Chondrocyte (in vitro differentiated cells): Measurements from ENCODE around the gene IGSF21. TPM values are rescaled to one million over a fixed set of nuclear protein-coding genes. Genes with fewer than 3 reads are reported as not detected.

ENCODE experiments used
- DNase-seq: peaks from one replicate; pipeline ENCODE4 v3.0.0; 2021; ENCODE audit warnings: mixed read lengths, low spot score
- H3K27ac Mint-ChIP-seq: one replicate; pipeline ENCODE4 v1.8.0; 2021; ENCODE audit warnings: mild to moderate bottlenecking, moderate library complexity, mixed read lengths; ENCODE audit not compliant: unreplicated experiment
- H3K27me3 Mint-ChIP-seq: 2 replicates; pipeline ENCODE4 v1.8.0; 2021; ENCODE audit warnings: low read depth, mixed read lengths
- H3K36me3 Mint-ChIP-seq: 2 replicates; pipeline ENCODE4 v1.8.0; 2021; ENCODE audit warnings: low read depth, mixed read lengths
- H3K4me1 Mint-ChIP-seq: 2 replicates; pipeline ENCODE4 v1.8.0; 2021; ENCODE audit warnings: low read depth, mild to moderate bottlenecking, mixed read lengths
- H3K4me3 Mint-ChIP-seq: one replicate; pipeline ENCODE4 v1.8.0; 2021; ENCODE audit warnings: mild to moderate bottlenecking, moderate library complexity, mixed read lengths; ENCODE audit not compliant: unreplicated experiment
- H3K9me3 Mint-ChIP-seq: 2 replicates; pipeline ENCODE4 v1.8.0; 2021; ENCODE audit warnings: low read depth, mixed read lengths
- total RNA-seq: library from RNA; stranded (reverse); gene quantifications from 3 replicates; pipeline ENCODE4 v1.2.1, GENCODE V29; 2021
- TF ChIP-seq, protein P1 (sequence below): fragments of 200-600 bp; sonication (generic); IDR thresholded peaks from 2 replicates; pipeline ENCODE4 v1.5.0; 2021; ENCODE audit warnings: antibody characterized with exemption, mild to moderate bottlenecking, moderate library complexity

The IGSF21 gene
- total RNA-seq, 1 donor from 2014 or later = not detected

DNA sequence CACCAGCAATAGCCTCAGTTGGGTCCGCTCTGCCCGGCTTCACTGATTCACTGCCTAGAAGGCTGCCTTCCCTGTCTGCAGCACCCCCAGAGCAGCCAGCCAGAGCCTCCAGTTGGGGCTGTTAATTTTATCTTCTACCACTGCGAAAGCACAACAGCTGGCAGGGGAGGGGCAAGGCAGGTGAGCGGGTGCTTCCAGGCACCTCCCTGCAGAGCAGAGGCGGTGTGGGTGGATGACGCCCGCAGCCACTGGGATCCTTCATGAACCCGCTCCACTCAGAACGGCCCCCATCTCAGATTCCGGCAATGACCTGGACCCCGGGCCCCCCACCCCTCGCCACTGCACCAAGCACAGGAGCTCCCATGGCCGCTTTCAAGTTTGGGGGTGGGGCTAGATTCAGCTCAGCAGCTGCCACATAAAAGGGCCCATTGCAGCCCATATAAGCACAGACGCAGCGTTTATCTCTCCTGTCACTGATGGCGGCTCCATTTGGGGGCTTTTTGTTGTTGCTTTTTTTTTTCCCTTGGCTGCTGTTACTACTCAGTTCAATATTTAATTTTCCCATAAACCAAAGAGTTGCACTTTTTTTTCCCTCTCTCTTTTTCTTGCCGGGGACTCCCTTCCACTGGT is 245.2 kb downstream of the IGSF21 start:
- no peak overlapping the region for H3K27ac Mint-ChIP-seq
- TF ChIP-seq, protein P1, sequence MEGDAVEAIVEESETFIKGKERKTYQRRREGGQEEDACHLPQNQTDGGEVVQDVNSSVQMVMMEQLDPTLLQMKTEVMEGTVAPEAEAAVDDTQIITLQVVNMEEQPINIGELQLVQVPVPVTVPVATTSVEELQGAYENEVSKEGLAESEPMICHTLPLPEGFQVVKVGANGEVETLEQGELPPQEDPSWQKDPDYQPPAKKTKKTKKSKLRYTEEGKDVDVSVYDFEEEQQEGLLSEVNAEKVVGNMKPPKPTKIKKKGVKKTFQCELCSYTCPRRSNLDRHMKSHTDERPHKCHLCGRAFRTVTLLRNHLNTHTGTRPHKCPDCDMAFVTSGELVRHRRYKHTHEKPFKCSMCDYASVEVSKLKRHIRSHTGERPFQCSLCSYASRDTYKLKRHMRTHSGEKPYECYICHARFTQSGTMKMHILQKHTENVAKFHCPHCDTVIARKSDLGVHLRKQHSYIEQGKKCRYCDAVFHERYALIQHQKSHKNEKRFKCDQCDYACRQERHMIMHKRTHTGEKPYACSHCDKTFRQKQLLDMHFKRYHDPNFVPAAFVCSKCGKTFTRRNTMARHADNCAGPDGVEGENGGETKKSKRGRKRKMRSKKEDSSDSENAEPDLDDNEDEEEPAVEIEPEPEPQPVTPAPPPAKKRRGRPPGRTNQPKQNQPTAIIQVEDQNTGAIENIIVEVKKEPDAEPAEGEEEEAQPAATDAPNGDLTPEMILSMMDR = no peak
- no peaks in the 10 kb centered on the region for H3K4me1 Mint-ChIP-seq
- H3K27me3 Mint-ChIP-seq = peaks cover 5% of the 10 kb centered on the region
- H3K4me3 Mint-ChIP-seq = no peak overlapping the region
- no peaks in the 10 kb centered on the region for H3K36me3 Mint-ChIP-seq
- no peaks in the 10 kb centered on the region for H3K9me3 Mint-ChIP-seq
- DNase-seq = no peak

DNA sequence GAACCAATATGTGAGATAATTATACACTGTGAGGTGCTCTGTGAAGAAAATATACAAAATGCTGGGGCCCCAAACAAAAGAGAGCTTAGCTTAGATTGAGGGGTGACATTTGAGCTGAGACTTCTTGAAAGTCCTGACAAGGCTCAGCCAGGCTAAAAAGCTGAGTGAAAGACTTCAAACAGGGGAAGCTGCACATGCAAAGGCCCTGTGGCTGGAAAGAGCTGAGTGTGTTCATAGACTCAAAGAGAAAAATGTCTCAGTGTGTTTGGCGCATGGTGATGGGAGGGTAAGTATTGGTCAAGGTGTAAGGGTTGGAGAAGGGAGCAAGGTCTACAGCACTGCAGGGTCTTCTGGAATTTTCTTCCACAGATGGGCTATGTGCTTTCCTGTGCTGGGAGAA is 245.9 kb downstream of the IGSF21 start:
- H3K27ac Mint-ChIP-seq = no peak overlapping the region
- no peak overlapping the region for H3K4me3 Mint-ChIP-seq
- TF ChIP-seq, protein P1 = no peak
- no peaks in the 10 kb centered on the region for H3K36me3 Mint-ChIP-seq
- DNase-seq = no peak
- no peaks in the 10 kb centered on the region for H3K4me1 Mint-ChIP-seq
- H3K9me3 Mint-ChIP-seq = no peaks in the 10 kb centered on the region
- peaks cover 6% of the 10 kb centered on the region for H3K27me3 Mint-ChIP-seq

DNA sequence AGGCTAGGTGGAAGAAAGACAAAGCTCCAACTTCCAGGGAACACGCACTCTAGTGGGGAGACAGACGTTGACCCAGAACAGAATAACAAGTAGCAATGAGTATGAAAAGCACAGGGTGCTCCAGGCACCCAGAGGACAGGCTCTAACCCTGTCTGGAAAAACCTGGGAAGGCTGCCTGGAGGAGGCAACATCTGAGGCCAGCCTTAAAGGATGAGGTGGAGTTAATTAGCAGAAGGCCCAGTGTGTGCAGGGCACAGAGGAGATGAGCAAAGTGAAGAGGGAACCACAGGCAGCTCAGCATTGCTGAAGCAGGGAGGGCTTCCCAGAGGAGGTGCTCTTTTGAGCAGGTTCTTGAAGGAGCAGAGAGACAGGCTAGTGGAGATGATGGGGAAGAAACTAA is 246.4 kb downstream of the IGSF21 start:
- no peak overlapping the region for H3K4me3 Mint-ChIP-seq
- TF ChIP-seq, protein P1 = no peak
- no peaks in the 10 kb centered on the region for H3K36me3 Mint-ChIP-seq
- no peak for DNase-seq
- peaks cover 6% of the 10 kb centered on the region for H3K27me3 Mint-ChIP-seq
- no peak overlapping the region for H3K27ac Mint-ChIP-seq
- H3K4me1 Mint-ChIP-seq = no peaks in the 10 kb centered on the region
- H3K9me3 Mint-ChIP-seq = no peaks in the 10 kb centered on the region

DNA sequence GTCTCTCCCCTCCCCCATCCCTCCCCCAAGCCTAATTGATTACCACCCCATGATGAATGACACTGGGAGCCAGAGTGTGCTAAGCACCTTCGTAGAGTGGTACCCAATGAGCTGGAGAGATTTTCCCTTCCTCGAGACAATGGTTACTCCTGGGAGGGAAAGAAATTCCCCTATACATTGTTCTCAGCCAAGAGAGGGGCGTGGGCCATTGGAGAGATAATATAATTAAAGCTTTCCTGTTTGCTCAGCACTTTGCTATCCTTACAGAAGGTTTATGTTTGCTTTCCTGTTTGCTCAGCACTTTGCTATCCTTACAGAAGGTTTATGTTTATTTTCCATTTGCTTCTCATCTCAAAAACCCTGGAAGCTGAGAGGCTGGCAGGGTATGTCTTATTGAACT is 247.0 kb downstream of the IGSF21 start:
- no peak overlapping the region for H3K27ac Mint-ChIP-seq
- TF ChIP-seq, protein P1 = no peak
- peaks cover 6% of the 10 kb centered on the region for H3K27me3 Mint-ChIP-seq
- no peaks in the 10 kb centered on the region for H3K9me3 Mint-ChIP-seq
- H3K4me1 Mint-ChIP-seq = no peaks in the 10 kb centered on the region
- no peaks in the 10 kb centered on the region for H3K36me3 Mint-ChIP-seq
- no peak for DNase-seq
- no peak overlapping the region for H3K4me3 Mint-ChIP-seq

DNA sequence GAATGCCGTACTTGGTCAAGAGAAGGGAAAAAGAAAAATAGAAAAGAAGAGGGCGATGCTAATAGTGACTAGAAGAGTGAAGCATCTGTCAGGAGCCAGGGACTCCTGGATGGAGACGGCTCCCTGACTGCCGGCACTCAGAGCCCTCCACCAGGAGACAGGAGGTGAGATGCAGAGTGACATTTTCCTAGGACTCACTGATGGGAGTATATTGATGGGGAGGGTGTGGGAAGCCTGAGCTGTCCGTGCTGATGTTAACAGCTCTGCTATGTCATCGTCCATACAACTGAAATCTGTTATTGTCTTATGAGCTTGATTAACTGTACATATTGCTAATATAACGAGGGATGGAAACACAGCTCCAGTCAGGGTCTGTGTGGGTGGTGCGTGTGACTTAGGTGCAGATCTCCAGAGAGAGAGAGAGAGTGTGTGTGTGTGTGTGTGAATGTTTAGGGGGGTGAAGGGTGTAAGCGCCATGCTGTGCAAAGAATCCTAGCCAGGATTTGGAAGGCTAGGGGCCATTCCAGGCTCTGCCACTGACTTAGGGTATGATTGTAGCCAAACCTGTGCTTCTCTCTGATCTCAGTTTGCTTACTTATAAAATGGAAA is 250.1 kb downstream of the IGSF21 start:
- Mint-ChIP-seq H3K4me3 (no peak overlapping the region), H3K4me1 (no peaks in the 10 kb centered on the region), H3K27me3 (peaks cover 6% of the 10 kb centered on the region), H3K27ac (no peak overlapping the region), H3K36me3 (no peaks in the 10 kb centered on the region), H3K9me3 (no peaks in the 10 kb centered on the region)
- TF ChIP-seq, protein P1 = no peak
- DNase-seq = no peak
